Measurements from ENCODE around the gene BICC1. TPM values are rescaled to one million over a fixed set of nuclear protein-coding genes. Genes with fewer than 3 reads are reported as not detected.

Gene BICC1
- total RNA-seq, 1 donor from 2014 or later, result 32.5 TPM

- peak; percentile 31 for DNase-seq
Measured at GRCh38 chr10:58782876-58783851, 270.5 kb downstream of the BICC1 start.

GRCh38 chr10:58784361-58784760, 271.7 kb downstream of the BICC1 start:
- no peak for DNase-seq

GRCh38 chr10:58785354-58785753, 272.7 kb downstream of the BICC1 start:
- no peak for DNase-seq

- no peak for DNase-seq
Measured at GRCh38 chr10:58791137-58791536, 278.5 kb downstream of the BICC1 start.

- no peak for DNase-seq
Measured at GRCh38 chr10:58795560-58795959, 282.9 kb downstream of the BICC1 start.

GRCh38 chr10:58796242-58796641, 283.6 kb downstream of the BICC1 start:
- peak; percentile 20 for DNase-seq

GRCh38 chr10:58796824-58797223, 284.2 kb downstream of the BICC1 start:
- DNase-seq, result no peak

- DNase-seq, result no peak
Measured at GRCh38 chr10:58797356-58797755, 284.7 kb downstream of the BICC1 start.

- DNase-seq, result no peak
Measured at GRCh38 chr10:58802047-58802446, 289.4 kb downstream of the BICC1 start.

GRCh38 chr10:58806323-58806722, 293.7 kb downstream of the BICC1 start:
- no peak for DNase-seq

- DNase-seq, result no peak
Measured at GRCh38 chr10:58806970-58807628, 294.4 kb downstream of the BICC1 start.

- no peak for DNase-seq
Measured at GRCh38 chr10:58807629-58808022, 295.0 kb downstream of the BICC1 start.

- no peak for DNase-seq
Measured at GRCh38 chr10:58810751-58811150, 298.1 kb downstream of the BICC1 start.

- DNase-seq, result no peak
Measured at GRCh38 chr10:58813573-58813972, 300.9 kb downstream of the BICC1 start.

GRCh38 chr10:58817201-58817846, 304.7 kb downstream of the BICC1 start:
- DNase-seq, result no peak

GRCh38 chr10:58818900-58819299, 306.2 kb downstream of the BICC1 start:
- peak; percentile 61 for DNase-seq

- no peak for DNase-seq
Measured at GRCh38 chr10:58820386-58820785, 307.7 kb downstream of the BICC1 start.

- peak; percentile 58 for DNase-seq
Measured at GRCh38 chr10:58820861-58821751, 308.4 kb downstream of the BICC1 start.

GRCh38 chr10:58821752-58822056, 309.0 kb downstream of the BICC1 start:
- DNase-seq, result no peak

GRCh38 chr10:58823983-58824382, 311.3 kb downstream of the BICC1 start:
- no peak for DNase-seq

- no peak for DNase-seq
Measured at GRCh38 chr10:58824396-58824795, 311.7 kb downstream of the BICC1 start.

GRCh38 chr10:58826694-58827093, 314.0 kb downstream of the BICC1 start:
- DNase-seq, result no peak
